GM20431 (cell line): ENCODE data around the gene NPFF.
"Not testable (repeated sequence)": the region's sequence is repeated elsewhere in the genome, so short reads cannot be mapped to it uniquely, and the experiment has no call there.

Experiments used
- in situ Hi-C: fragments of 300-500 bp; cut with MseI, MboI; formaldehyde crosslinking; loops from one replicate; pipeline ENCODE4 v1.15.0; 2020; ENCODE audit warnings: low sequenced_read_pairs; ENCODE audit not compliant: unreplicated experiment

NPFF gene

GRCh38 chr12:53506881-53507602 is at the start of gene NPFF:
NPFF (minus strand) TSS chr12:53507484; CDS start chr12:53507474, 10 bp downstream.
- in situ Hi-C loops = no loop called here

GRCh38 chr12:53552361-53553327 is 45.4 kb upstream of the NPFF start:
- in situ Hi-C loops = no loop called here

- in situ Hi-C loops = no loop called here
Observed at GRCh38 chr12:53551889-53552291, 44.6 kb upstream of the NPFF start.

- in situ Hi-C loops = no loop called here
Observed at GRCh38 chr12:53550595-53550994, 43.3 kb upstream of the NPFF start.

GRCh38 chr12:53550131-53550530 is 42.8 kb upstream of the NPFF start:
- in situ Hi-C loops = not testable (repeated sequence)

GRCh38 chr12:53548354-53548753 is 41.1 kb upstream of the NPFF start:
- in situ Hi-C loops = loop anchor here (10.0 kb wide), 1 partner anchor 126 kb away; the partner anchor contains the start of gene ATP5MC2

GRCh38 chr12:53543539-53543938 is 36.3 kb upstream of the NPFF start:
- in situ Hi-C loops = loop anchor here (10.0 kb wide), 1 partner anchor 131 kb away; the partner anchor contains the start of gene ATP5MC2

- in situ Hi-C loops = no loop called here
Observed at GRCh38 chr12:53539526-53539925, 32.2 kb upstream of the NPFF start.

GRCh38 chr12:53538209-53538689 is 31.0 kb upstream of the NPFF start:
- in situ Hi-C loops = no loop called here

GRCh38 chr12:53536962-53537361 is 29.7 kb upstream of the NPFF start:
- in situ Hi-C loops = no loop called here

GRCh38 chr12:53533471-53533870 is 26.2 kb upstream of the NPFF start:
- in situ Hi-C loops = no loop called here

GRCh38 chr12:53532524-53533445 is 25.5 kb upstream of the NPFF start:
- in situ Hi-C loops = no loop called here

GRCh38 chr12:53532021-53532420 is 24.7 kb upstream of the NPFF start:
- in situ Hi-C loops = no loop called here

GRCh38 chr12:53530920-53531319 is 23.6 kb upstream of the NPFF start:
- in situ Hi-C loops = no loop called here

- in situ Hi-C loops = no loop called here
Observed at GRCh38 chr12:53530061-53530460, 22.8 kb upstream of the NPFF start.

- in situ Hi-C loops = no loop called here
Observed at GRCh38 chr12:53524476-53524875, 17.2 kb upstream of the NPFF start.

GRCh38 chr12:53523131-53523530 is 15.8 kb upstream of the NPFF start:
- in situ Hi-C loops = no loop called here

- in situ Hi-C loops = no loop called here
Observed at GRCh38 chr12:53518381-53518780, 11.1 kb upstream of the NPFF start.

- in situ Hi-C loops = no loop called here
Observed at GRCh38 chr12:53516758-53517455, 9.6 kb upstream of the NPFF start.
